Muscle of leg (tissue), 11 donors: Measurements from ENCODE around the gene CTSA. TPM values are rescaled to one million over a fixed set of nuclear protein-coding genes. Genes with fewer than 3 reads are reported as not detected.
"Not testable (repeated sequence)": the region's sequence is repeated elsewhere in the genome, so short reads cannot be mapped to it uniquely, and the experiment has no call there.

Experiments used
- DNase-seq: peaks from one replicate; pipeline ENCODE4 v3.0.0; 2013
- H3K27ac ChIP-seq: one replicate; pipeline ENCODE4 v1.5.1; 2013; ENCODE audit warnings: mild to moderate bottlenecking, low read length, control low read depth
- H3K27me3 ChIP-seq: one replicate; pipeline ENCODE4 v1.6.1; 2013; ENCODE audit warnings: low read length; ENCODE audit not compliant: control insufficient read depth, insufficient read depth
- H3K36me3 ChIP-seq: one replicate; pipeline ENCODE4 v1.6.1; 2013; ENCODE audit warnings: low read length; ENCODE audit not compliant: control insufficient read depth, insufficient read depth
- H3K4me1 ChIP-seq: one replicate; pipeline ENCODE4 v1.6.1; 2013; ENCODE audit warnings: low read length; ENCODE audit not compliant: control insufficient read depth, insufficient read depth
- H3K4me3 ChIP-seq: one replicate; pipeline ENCODE4 v1.5.1; 2013; ENCODE audit warnings: low read length, control low read depth
- H3K9me3 ChIP-seq: replicated peaks from 2 replicates; pipeline ENCODE4 v1.6.1; 2013; ENCODE audit warnings: low read depth, low read length; ENCODE audit not compliant: control insufficient read depth
- WGBS: methylation state at CpG from one replicate; pipeline ENCODE4 v1.1.5; 2013; ENCODE audit warnings: missing lambda C conversion rate; ENCODE audit not compliant: insufficient coverage; 5-methylcytosine and 5-hydroxymethylcytosine counted together
- polyA plus RNA-seq, 8 donors: library from polyadenylated mRNA; unstranded; fragments of 120-200 nt; gene quantifications; one replicate each; pipeline versions ENCODE4 v1.2.1 to v1.2.3, GENCODE V29; 2013; ENCODE audit warnings: inconsistent platforms in 1 of 8, low replicate concordance in 1 of 8; ENCODE audit not compliant: insufficient read length in 8 of 8, insufficient read depth in 1 of 8
- total RNA-seq: library from RNA; stranded (reverse); fragments of 120-200 nt; gene quantifications from one replicate; pipeline ENCODE4 v1.2.4, GENCODE V29; 2013

Gene CTSA
- total and polyA plus RNA-seq, 9 donors = 38.9 to 97.4 (median 66.5) TPM

DNA sequence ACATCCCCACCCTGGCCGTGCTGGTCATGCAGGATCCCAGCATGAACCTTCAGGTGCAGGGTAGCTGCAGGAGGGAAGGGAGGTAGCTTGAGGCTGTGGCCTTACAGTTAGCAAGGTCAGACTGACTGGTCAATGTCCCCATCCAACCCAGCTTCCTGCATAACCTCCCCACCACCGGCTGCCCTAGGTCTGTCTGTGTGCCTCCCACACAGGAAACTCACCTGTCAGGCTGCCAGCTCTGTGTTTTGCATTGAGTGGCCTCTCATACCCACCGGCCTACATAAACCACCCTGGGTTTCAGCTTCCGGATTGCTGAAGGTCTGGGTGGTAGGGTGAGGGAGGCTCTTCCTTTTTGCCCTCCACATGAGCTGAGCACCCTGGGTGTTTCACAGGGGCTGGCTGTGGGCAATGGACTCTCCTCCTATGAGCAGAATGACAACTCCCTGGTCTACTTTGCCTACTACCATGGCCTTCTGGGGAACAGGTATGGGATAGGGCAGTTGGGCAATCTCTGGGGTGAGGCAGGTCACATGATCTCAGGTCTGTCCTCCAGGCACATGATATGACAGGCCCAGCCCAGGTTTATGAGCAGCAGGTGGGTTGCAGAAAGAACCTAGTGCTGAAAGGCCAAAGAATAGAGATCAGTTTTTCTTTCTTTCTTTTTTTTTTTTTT is 1.8 kb downstream of the CTSA start:
- no peak overlapping the region for H3K4me3 ChIP-seq
- H3K27me3 ChIP-seq = no peaks in the 10 kb centered on the region
- H3K9me3 ChIP-seq = no peaks in the 10 kb centered on the region
- H3K36me3 ChIP-seq = peaks cover 64% of the 10 kb centered on the region
- no peak for DNase-seq
- no peak overlapping the region for H3K27ac ChIP-seq
- WGBS = no CpG with 5 or more reads among the region's 4 CpGs
- peaks cover 23% of the 10 kb centered on the region for H3K4me1 ChIP-seq

DNA sequence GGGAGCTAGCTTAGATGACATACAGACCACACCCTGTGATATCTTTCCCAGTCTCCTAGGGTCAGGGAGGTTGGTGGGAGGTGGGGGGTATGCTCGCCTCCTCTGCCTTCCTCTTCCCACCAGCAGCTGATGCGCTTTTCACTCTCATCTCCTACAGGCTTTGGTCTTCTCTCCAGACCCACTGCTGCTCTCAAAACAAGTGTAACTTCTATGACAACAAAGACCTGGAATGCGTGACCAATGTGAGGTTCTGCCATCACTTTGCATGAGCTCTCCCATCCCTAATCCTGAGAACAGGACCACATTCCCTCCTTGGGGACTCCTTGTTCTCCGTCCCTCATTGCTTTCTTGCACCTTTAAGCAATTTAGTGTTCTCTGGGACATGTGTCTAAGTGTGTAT is 2.7 kb downstream of the CTSA start:
- Histone ChIP-seq H3K9me3 (no peaks in the 10 kb centered on the region), H3K27me3 (no peaks in the 10 kb centered on the region), H3K36me3 (peaks cover 64% of the 10 kb centered on the region), H3K4me3 (no peak overlapping the region), H3K4me1 (peaks cover 18% of the 10 kb centered on the region), H3K27ac (no peak overlapping the region)
- 83% methylated on average over 1 of the region's 4 CpGs for WGBS
- DNase-seq = no peak

DNA sequence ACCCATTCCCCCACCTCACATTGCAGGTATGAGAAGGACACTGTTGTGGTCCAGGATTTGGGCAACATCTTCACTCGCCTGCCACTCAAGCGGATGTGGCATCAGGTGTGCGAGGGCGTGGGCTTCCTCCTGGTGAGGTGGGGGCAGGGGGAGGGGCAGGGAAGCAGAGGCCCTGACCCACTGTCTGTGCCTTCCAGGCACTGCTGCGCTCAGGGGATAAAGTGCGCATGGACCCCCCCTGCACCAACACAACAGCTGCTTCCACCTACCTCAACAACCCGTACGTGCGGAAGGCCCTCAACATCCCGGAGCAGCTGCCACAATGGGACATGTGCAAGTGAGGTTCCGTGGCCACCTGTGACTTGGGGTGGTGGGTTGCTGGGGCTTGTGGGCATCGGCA is 3.7 kb downstream of the CTSA start:
- Histone ChIP-seq H3K4me3 (no peak overlapping the region), H3K27ac (no peak overlapping the region), H3K9me3 (no peaks in the 10 kb centered on the region), H3K36me3 (peaks cover 68% of the 10 kb centered on the region), H3K27me3 (no peaks in the 10 kb centered on the region), H3K4me1 (peaks cover 12% of the 10 kb centered on the region)
- DNase-seq = no peak
- WGBS = no CpG with 5 or more reads among the region's 12 CpGs

DNA sequence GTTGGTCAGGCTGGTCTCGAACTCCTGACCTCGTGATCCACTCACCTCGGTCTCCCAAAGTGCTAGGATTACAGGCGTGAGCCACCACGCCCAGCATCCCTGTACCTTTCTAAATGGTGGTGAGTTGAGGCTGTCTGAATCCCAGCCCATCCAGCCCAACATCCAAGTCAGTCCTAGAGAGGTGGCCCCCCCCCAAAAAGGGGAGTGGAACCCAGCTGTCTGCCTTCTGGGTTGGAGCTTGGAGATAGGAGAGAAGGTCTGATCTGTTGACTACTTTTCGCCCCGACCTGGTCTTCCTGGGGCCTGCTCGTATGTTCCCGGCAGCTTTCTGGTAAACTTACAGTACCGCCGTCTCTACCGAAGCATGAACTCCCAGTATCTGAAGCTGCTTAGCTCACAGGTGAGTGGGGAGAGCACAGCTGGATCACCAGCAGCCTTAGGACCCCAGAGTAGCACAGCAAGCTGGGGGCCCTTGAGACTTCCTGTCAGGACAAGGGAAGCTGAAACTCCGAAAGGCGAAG is 5.6 kb downstream of the CTSA start:
- Histone ChIP-seq H3K4me3 (no peak overlapping the region), H3K36me3 (peaks cover 68% of the 10 kb centered on the region), H3K9me3 (no peaks in the 10 kb centered on the region), H3K27me3 (no peaks in the 10 kb centered on the region), H3K4me1 (peaks cover 6% of the 10 kb centered on the region), H3K27ac (no peak overlapping the region)
- no peak for DNase-seq
- WGBS = 92% methylated on average over 9 of the region's 14 CpGs

DNA sequence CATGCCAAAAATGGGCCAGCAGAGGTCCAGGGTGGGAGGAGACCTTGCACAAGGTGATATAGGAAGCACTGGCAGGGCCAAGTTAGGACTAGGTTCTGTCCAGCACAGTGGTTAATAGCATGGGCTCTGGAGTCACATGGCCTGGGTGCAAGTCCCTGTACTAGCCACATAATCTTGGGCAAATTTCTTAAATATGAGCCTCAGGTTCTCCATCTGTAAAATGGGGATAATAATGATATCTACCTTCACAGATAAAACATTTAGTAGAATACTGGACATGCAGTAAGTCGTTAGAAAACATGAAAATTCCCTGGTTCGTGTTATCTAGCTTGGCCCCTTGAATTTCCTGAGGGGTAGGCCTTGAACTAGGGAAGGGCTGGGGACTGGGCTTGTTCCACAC is 6.2 kb downstream of the CTSA start:
- no CpG with 5 or more reads among the region's 2 CpGs for WGBS
- Histone ChIP-seq H3K27ac (no peak overlapping the region), H3K4me3 (no peak overlapping the region), H3K36me3 (peaks cover 68% of the 10 kb centered on the region), H3K27me3 (no peaks in the 10 kb centered on the region), H3K4me1 (peaks cover under 1% of the 10 kb centered on the region), H3K9me3 (no peaks in the 10 kb centered on the region)
- DNase-seq = no peak

DNA sequence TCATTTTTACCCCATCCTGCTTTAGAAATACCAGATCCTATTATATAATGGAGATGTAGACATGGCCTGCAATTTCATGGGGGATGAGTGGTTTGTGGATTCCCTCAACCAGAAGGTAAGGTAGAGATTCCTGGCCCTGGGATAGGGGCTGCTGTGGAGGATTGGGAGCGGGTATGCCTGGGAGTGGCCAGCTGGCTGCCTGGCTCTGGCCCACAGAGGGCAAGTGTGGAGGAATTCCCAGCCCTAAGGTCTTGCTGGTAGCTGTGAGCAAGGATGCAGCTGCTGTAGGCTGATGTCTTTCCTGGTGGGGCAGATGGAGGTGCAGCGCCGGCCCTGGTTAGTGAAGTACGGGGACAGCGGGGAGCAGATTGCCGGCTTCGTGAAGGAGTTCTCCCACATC is 6.6 kb downstream of the CTSA start:
- DNase-seq = no peak
- H3K27ac ChIP-seq = no peak overlapping the region
- no peaks in the 10 kb centered on the region for H3K9me3 ChIP-seq
- 96% methylated on average over 7 of the region's 7 CpGs for WGBS
- no peaks in the 10 kb centered on the region for H3K27me3 ChIP-seq
- H3K4me1 ChIP-seq = no peaks in the 10 kb centered on the region
- H3K4me3 ChIP-seq = no peak overlapping the region
- peaks cover 66% of the 10 kb centered on the region for H3K36me3 ChIP-seq

DNA sequence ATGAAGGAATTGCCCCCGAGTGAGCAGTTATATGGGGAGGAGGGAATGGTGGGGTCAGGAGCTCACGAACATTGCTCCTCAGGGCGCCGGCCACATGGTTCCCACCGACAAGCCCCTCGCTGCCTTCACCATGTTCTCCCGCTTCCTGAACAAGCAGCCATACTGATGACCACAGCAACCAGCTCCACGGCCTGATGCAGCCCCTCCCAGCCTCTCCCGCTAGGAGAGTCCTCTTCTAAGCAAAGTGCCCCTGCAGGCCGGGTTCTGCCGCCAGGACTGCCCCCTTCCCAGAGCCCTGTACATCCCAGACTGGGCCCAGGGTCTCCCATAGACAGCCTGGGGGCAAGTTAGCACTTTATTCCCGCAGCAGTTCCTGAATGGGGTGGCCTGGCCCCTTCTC is 7.2 kb downstream of the CTSA start:
- H3K27me3 ChIP-seq = no peaks in the 10 kb centered on the region
- no peaks in the 10 kb centered on the region for H3K9me3 ChIP-seq
- H3K36me3 ChIP-seq = peaks cover 60% of the 10 kb centered on the region
- H3K27ac ChIP-seq = no peak overlapping the region
- no peak overlapping the region for H3K4me3 ChIP-seq
- DNase-seq = no peak
- 72% methylated on average over 10 of the region's 12 CpGs for WGBS
- H3K4me1 ChIP-seq = no peaks in the 10 kb centered on the region

DNA sequence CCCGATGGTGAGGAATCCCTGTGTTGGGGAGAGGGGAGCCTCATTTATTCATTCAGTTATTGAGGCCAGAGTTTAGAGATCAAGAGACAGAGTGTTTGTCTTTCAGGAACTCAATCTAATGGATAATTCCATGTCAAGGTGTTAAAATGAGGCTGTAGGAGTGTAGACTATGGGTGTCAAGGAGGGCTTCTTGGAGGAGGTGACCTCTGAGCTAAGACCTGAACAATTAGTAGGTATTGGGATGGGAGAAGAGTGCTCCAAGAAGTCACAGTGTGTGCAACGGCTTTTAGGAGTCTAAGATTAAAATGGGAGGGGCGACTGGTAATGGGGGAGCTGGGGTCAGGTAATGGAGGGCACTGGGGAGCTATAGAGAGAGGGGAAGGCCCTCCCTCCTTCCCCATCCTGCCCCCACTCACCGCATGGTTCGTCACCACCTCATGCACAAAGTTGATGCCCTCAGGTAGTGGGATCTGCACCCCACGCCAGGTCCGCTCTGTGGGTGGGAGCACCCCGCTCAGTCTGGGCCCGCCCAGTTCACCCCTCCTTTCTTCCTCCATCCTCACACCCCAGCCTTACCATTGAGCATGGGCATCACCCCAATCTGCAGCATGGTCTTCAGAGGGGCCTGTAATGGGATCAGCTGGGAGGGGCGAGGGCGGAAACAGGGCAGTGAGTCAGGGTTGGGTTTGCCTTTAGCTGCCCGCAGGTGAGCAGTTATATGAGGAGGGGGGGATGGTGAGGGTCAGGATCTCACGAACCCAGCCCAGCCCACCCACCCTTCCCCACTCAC is 8.1 kb downstream of the CTSA start:
- no peaks in the 10 kb centered on the region for H3K4me1 ChIP-seq
- no peak overlapping the region for H3K4me3 ChIP-seq
- H3K27ac ChIP-seq = no peak overlapping the region
- 100% methylated on average over 1 of the region's 13 CpGs for WGBS
- DNase-seq = no peak
- H3K9me3 ChIP-seq = no peaks in the 10 kb centered on the region
- peaks cover 51% of the 10 kb centered on the region for H3K36me3 ChIP-seq
- no peaks in the 10 kb centered on the region for H3K27me3 ChIP-seq

DNA sequence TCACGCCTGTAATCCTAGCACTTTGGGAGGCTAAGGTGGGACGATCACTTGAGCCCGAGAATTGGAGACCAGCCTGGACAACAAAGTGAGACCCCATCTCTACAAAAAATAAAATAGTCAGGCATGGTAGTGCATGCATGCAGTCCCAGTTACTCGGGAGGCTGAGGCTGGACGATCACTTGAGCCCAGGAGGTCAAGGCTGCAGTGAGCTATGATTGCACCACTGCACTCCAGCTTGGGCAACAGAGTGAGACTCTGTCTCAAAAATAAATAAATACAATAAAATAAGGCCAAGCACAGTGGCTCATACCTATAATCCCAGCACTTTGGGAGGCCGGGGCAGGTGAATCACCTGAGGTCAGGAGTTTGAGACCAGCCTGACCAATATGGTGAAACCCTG is 10.2 kb downstream of the CTSA start:
- peaks cover 30% of the 10 kb centered on the region for H3K36me3 ChIP-seq

DNA sequence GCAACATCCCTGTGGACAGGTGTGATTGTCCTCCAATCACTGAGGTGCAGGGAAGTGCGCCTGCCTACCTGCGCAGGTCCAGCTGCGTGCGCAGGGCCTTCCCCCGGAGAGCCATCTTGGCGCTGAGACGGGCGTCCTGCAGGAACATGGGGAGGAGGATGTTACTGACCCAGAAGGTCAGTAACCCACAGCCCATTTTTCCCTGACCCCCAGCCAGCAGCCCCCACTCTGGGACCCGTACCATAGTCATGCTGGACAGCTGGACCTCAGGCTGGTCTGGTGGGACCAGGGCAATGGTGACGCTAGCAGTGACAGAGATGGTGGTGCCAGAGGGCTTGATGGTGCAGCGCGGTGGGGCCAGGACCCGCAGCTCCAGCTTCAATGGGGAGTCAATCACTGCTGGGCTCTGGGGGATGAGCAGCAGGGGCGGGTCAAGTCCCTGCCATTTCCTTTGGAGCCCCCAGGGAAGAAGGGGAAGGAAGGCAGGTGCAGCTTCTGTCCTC is 11.1 kb downstream of the CTSA start:
- no peaks in the 10 kb centered on the region for H3K27me3 ChIP-seq
- no peak overlapping the region for H3K4me3 ChIP-seq
- H3K9me3 ChIP-seq = no peaks in the 10 kb centered on the region
- H3K36me3 ChIP-seq = peaks cover 23% of the 10 kb centered on the region
- no peak overlapping the region for H3K27ac ChIP-seq
- DNase-seq = no peak
- peaks cover 8% of the 10 kb centered on the region for H3K4me1 ChIP-seq
- 85% methylated on average over 5 of the region's 14 CpGs for WGBS

More for the DNA sequence above, 10.2 kb downstream of the CTSA start:
- WGBS = 100% methylated on average over 1 of the region's 6 CpGs
- not testable (repeated sequence) for H3K27me3 ChIP-seq, H3K27ac ChIP-seq, H3K9me3 ChIP-seq, H3K4me1 ChIP-seq, DNase-seq, H3K4me3 ChIP-seq
